ENCODE results near the gene CFH.

The CFH gene

GRCh38 chr1:196777603-196778002, 125.8 kb downstream of the CFH start:
- TF ChIP-seq REST (IDR thresholded peaks at IDR 0.05; ENCODE audit: insufficient read depth in 1 of 2, low read depth in 2 of 2, low read length in 2 of 2) (no peak), FOXP2 (optimal IDR thresholded peaks at IDR 0.05; ENCODE audit: borderline replicate concordance, extremely low read depth, extremely low read length, insufficient read depth) (no peak), TAF1 (IDR thresholded peaks at IDR 0.05; ENCODE audit: borderline replicate concordance, insufficient read depth, low read length) (no peak), SIN3A (IDR thresholded peaks at IDR 0.05; ENCODE audit: borderline replicate concordance, insufficient read depth, low read length) (no peak), POLR2AphosphoS5 (IDR thresholded peaks at IDR 0.05; ENCODE audit: low read depth, low read length) (no peak)

GRCh38 chr1:196779093-196779492, 127.2 kb downstream of the CFH start:
- TF ChIP-seq FOXP2 (optimal IDR thresholded peaks at IDR 0.05; ENCODE audit: borderline replicate concordance, extremely low read depth, extremely low read length, insufficient read depth) (no peak), SIN3A (IDR thresholded peaks at IDR 0.05; ENCODE audit: borderline replicate concordance, insufficient read depth, low read length) (no peak), REST (IDR thresholded peaks at IDR 0.05; ENCODE audit: insufficient read depth in 1 of 2, low read depth in 2 of 2, low read length in 2 of 2) (no peak), POLR2AphosphoS5 (IDR thresholded peaks at IDR 0.05; ENCODE audit: low read depth, low read length) (no peak), TAF1 (IDR thresholded peaks at IDR 0.05; ENCODE audit: borderline replicate concordance, insufficient read depth, low read length) (no peak)

Measured in PFSK-1 (cell line).